ENCODE data around the gene MARF1. TPM values are rescaled to one million over a fixed set of nuclear protein-coding genes. Genes with fewer than 3 reads are reported as not detected.

Gene MARF1
- total RNA-seq, 1 experiment from 2014 or later, result 71.6 TPM

- Histone ChIP-seq H3K36me3 (ENCODE audit: insufficient read depth, low read length, poor library complexity, severe bottlenecking) (peaks cover 71% of the 10 kb centered on the region), H3K27me3 (replicated peaks; ENCODE audit: insufficient read depth, low read depth, low read length, poor library complexity) (no peaks in the 10 kb centered on the region), H3K4me3 (ENCODE audit: low read depth, low read length, poor library complexity, severe bottlenecking) (no peak overlapping the region), H3K27ac (ENCODE audit: low read depth, low read length, poor library complexity, severe bottlenecking) (no peak overlapping the region), H3K4me1 (ENCODE audit: insufficient read depth, low read length, poor library complexity, severe bottlenecking) (peaks cover 8% of the 10 kb centered on the region), H3K9me3 (ENCODE audit: low read depth, low read length, poor library complexity, severe bottlenecking) (no peaks in the 10 kb centered on the region)
- POLR2A ChIA-PET (ENCODE audit: low non-redundant PET), result interaction anchor here (0.8 kb wide), 1 partner anchor 10 kb away, joined by 3 read pairs; no protein-coding TSS in a partner anchor
- TF ChIP-seq CTCF (conservative IDR thresholded peaks at IDR 0.05; ENCODE audit: low read depth, low read length) (peak; percentile 70), EZH2 (IDR thresholded peaks at IDR 0.05; ENCODE audit: borderline replicate concordance, low read depth, low read length, poor library complexity, severe bottlenecking) (no peak)
- intact Hi-C loops (cut with micrococcal nuclease; ENCODE audit: unreplicated experiment), result no loop called here
- DNase-seq (ENCODE audit: low spot score), result peak; percentile 76
- CTCF ChIA-PET, result no interaction called here
- TSS peak; percentile 10 for BruUV-seq (replicated peaks)
Measured at GRCh38 chr16:15682105-15682570, 39.2 kb upstream of the MARF1 start.

GRCh38 chr16:15677447-15677846, 34.5 kb upstream of the MARF1 start:
- ChIA-PET CTCF (no interaction called here), POLR2A (ENCODE audit: low non-redundant PET) (no interaction called here)
- H3K4me3 ChIP-seq (ENCODE audit: low read depth, low read length, poor library complexity, severe bottlenecking), result no peak overlapping the region
- DNase-seq (ENCODE audit: low spot score), result no peak
- H3K36me3 ChIP-seq (ENCODE audit: insufficient read depth, low read length, poor library complexity, severe bottlenecking), result peaks cover 48% of the 10 kb centered on the region
- TF ChIP-seq CTCF (conservative IDR thresholded peaks at IDR 0.05; ENCODE audit: low read depth, low read length) (no peak), EZH2 (IDR thresholded peaks at IDR 0.05; ENCODE audit: borderline replicate concordance, low read depth, low read length, poor library complexity, severe bottlenecking) (no peak)
- no peaks in the 10 kb centered on the region for H3K27me3 ChIP-seq (replicated peaks; ENCODE audit: insufficient read depth, low read depth, low read length, poor library complexity)
- H3K27ac ChIP-seq (ENCODE audit: low read depth, low read length, poor library complexity, severe bottlenecking), result no peak overlapping the region
- H3K9me3 ChIP-seq (ENCODE audit: low read depth, low read length, poor library complexity, severe bottlenecking), result no peaks in the 10 kb centered on the region
- peaks cover 18% of the 10 kb centered on the region for H3K4me1 ChIP-seq (ENCODE audit: insufficient read depth, low read length, poor library complexity, severe bottlenecking)
- intact Hi-C loops (cut with micrococcal nuclease; ENCODE audit: unreplicated experiment), result no loop called here
- BruUV-seq (replicated peaks), result no TSS peak

- no peak overlapping the region for H3K27ac ChIP-seq (ENCODE audit: low read depth, low read length, poor library complexity, severe bottlenecking)
- ChIA-PET POLR2A (ENCODE audit: low non-redundant PET) (no interaction called here), CTCF (no interaction called here)
- peaks cover 46% of the 10 kb centered on the region for H3K36me3 ChIP-seq (ENCODE audit: insufficient read depth, low read length, poor library complexity, severe bottlenecking)
- H3K27me3 ChIP-seq (replicated peaks; ENCODE audit: insufficient read depth, low read depth, low read length, poor library complexity), result no peaks in the 10 kb centered on the region
- DNase-seq (ENCODE audit: low spot score), result no peak
- no peaks in the 10 kb centered on the region for H3K9me3 ChIP-seq (ENCODE audit: low read depth, low read length, poor library complexity, severe bottlenecking)
- H3K4me3 ChIP-seq (ENCODE audit: low read depth, low read length, poor library complexity, severe bottlenecking), result no peak overlapping the region
- H3K4me1 ChIP-seq (ENCODE audit: insufficient read depth, low read length, poor library complexity, severe bottlenecking), result peaks cover 19% of the 10 kb centered on the region
- intact Hi-C loops (cut with micrococcal nuclease; ENCODE audit: unreplicated experiment), result no loop called here
- no TSS peak for BruUV-seq (replicated peaks)
- TF ChIP-seq CTCF (conservative IDR thresholded peaks at IDR 0.05; ENCODE audit: low read depth, low read length), result no peak
- no peak for TF ChIP-seq EZH2 (IDR thresholded peaks at IDR 0.05; ENCODE audit: borderline replicate concordance, low read depth, low read length, poor library complexity, severe bottlenecking)
Measured at GRCh38 chr16:15676506-15676905, 33.6 kb upstream of the MARF1 start.
